AG10803 (cell line): ENCODE data around the gene CPT1C.

Source experiments
- DNase-seq: peaks from one replicate; pipeline ENCODE4 v3.0.0; 2010; ENCODE audit warnings: low read depth
- H3K4me3 ChIP-seq: 2 replicates; pipeline ENCODE4 v1.5.1; 2011; ENCODE audit warnings: mild to moderate bottlenecking, low read length, control low read depth
- CTCF ChIP-seq: conservative IDR thresholded peaks from 2 replicates; pipeline ENCODE4 v1.5.1; 2011; ENCODE audit warnings: mild to moderate bottlenecking, low read length, control low read depth, inconsistent platforms

Gene CPT1C

GRCh38 chr19:49690656-49691242 is at the start of gene CPT1C:
CPT1C (plus strand) TSS chr19:49691116; CDS start chr19:49692253, 1,137 bp downstream.
- peak within 1 kb of the TSS; percentile 65 for H3K4me3 ChIP-seq
- no peak for TF ChIP-seq CTCF
- DNase-seq = peak; percentile 67

- TF ChIP-seq CTCF = no peak
- peak; percentile 100 for DNase-seq
- peak within 1 kb of the TSS; percentile 98 for H3K4me3 ChIP-seq
Observed at GRCh38 chr19:49641688-49642491, 49.0 kb upstream of the CPT1C start, which contains the start of gene SCAF1. SCAF1 (plus strand) TSS chr19:49642209; CDS start chr19:49645027, 2,818 bp downstream.

- TF ChIP-seq CTCF = no peak
- DNase-seq = no peak
- peak overlapping the region; percentile 98 for H3K4me3 ChIP-seq
Observed at GRCh38 chr19:49642492-49643035, 48.4 kb upstream of the CPT1C start.

GRCh38 chr19:49643466-49643865 is 47.5 kb upstream of the CPT1C start:
- no peak for TF ChIP-seq CTCF
- DNase-seq = no peak
- H3K4me3 ChIP-seq = peak overlapping the region; percentile 98

GRCh38 chr19:49645592-49645991 is 45.3 kb upstream of the CPT1C start:
- no peak for TF ChIP-seq CTCF
- no peak overlapping the region for H3K4me3 ChIP-seq
- no peak for DNase-seq

GRCh38 chr19:49645995-49646394 is 44.9 kb upstream of the CPT1C start:
- DNase-seq = no peak
- H3K4me3 ChIP-seq = no peak overlapping the region
- no peak for TF ChIP-seq CTCF

- TF ChIP-seq CTCF = no peak
- no peak for DNase-seq
- no peak overlapping the region for H3K4me3 ChIP-seq
Observed at GRCh38 chr19:49646586-49646985, 44.3 kb upstream of the CPT1C start.
